Measurements from ENCODE around the gene RAPGEF1. TPM values are rescaled to one million over a fixed set of nuclear protein-coding genes. Genes with fewer than 3 reads are reported as not detected.
A peak's percentile ranks its signal among the peaks of the same experiment; 100 is the strongest.

The RAPGEF1 gene
- total RNA-seq, 1 donor from 2014 or later: 33.3 TPM

DNA sequence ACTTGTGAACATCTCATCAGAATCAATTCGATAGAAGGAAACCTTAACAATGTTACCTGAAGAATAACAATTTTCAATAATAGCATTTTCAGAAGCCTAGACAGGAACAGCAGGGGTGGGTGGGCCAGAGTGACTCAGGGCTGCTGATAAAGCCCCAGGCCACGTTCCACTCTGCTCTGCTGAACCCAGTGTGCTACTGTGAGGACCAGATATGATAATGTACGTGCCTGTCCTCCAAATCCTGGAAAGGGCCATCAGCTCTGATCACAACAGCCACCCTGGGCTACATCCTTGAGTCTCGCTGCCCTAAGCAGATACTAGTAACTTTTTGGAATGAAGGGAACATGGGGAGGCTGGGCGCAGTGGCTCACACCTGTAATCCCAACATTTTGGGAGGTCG is 103.3 kb downstream of the RAPGEF1 start:
- Histone ChIP-seq H3K27me3 (no peaks in the 10 kb centered on the region), H2AFZ (replicated peaks) (no peak overlapping the region), H3F3A (ENCODE audit: low read depth) (peaks cover 4% of the 10 kb centered on the region), H3K4me1 (peaks cover 22% of the 10 kb centered on the region), H3K4me2 (no peak overlapping the region), H3K27ac (no peak overlapping the region), H3K36me3 (no peaks in the 10 kb centered on the region), H3K4me3 (no peak overlapping the region), H3K9ac (no peak overlapping the region), H3K79me2 (ENCODE audit: low read depth) (no peaks in the 10 kb centered on the region), H4K20me1 (ENCODE audit: low read depth) (no peaks in the 10 kb centered on the region), H3K9me3 (ENCODE audit: low read depth) (no peaks in the 10 kb centered on the region)
- peaks cover 25% of the 10 kb centered on the region for H3K36me3 Mint-ChIP-seq
- DNase-seq (ENCODE audit: low spot score): no peak
- TF ChIP-seq EZH2 (IDR thresholded peaks at IDR 0.05): no peak
- TF ChIP-seq, protein P1, sequence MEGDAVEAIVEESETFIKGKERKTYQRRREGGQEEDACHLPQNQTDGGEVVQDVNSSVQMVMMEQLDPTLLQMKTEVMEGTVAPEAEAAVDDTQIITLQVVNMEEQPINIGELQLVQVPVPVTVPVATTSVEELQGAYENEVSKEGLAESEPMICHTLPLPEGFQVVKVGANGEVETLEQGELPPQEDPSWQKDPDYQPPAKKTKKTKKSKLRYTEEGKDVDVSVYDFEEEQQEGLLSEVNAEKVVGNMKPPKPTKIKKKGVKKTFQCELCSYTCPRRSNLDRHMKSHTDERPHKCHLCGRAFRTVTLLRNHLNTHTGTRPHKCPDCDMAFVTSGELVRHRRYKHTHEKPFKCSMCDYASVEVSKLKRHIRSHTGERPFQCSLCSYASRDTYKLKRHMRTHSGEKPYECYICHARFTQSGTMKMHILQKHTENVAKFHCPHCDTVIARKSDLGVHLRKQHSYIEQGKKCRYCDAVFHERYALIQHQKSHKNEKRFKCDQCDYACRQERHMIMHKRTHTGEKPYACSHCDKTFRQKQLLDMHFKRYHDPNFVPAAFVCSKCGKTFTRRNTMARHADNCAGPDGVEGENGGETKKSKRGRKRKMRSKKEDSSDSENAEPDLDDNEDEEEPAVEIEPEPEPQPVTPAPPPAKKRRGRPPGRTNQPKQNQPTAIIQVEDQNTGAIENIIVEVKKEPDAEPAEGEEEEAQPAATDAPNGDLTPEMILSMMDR (IDR thresholded peaks at IDR 0.05): no peak
- TF ChIP-seq EZH2phosphoT487 (IDR thresholded peaks at IDR 0.05): no peak
- no peak overlapping the region for H3K4me3 Mint-ChIP-seq
- H3K27me3 Mint-ChIP-seq (ENCODE audit: insufficient read depth, low read depth): peaks cover 2% of the 10 kb centered on the region
- peaks cover 11% of the 10 kb centered on the region for H3K4me1 Mint-ChIP-seq
- H3K9me3 Mint-ChIP-seq: no peaks in the 10 kb centered on the region
- H3K27ac Mint-ChIP-seq: no peak overlapping the region

DNA sequence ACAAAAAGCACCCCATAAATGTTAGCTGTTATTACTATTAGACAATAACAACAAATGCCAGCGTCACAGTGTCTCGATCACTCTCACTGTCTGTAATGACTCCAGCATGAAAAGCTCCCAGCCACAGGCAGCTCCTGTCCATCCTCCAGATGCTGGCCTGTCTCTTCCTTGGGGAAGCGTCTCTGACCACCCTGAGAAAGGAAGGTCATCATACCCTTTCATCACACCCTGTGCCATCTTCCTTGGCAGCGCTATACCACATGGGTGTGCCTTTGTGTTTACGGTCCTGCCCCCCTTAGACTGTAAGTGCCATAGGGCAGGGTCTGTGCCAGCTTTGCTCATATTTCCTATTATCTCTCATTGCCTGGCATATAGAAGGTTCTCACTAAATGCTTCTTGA is 104.0 kb downstream of the RAPGEF1 start:
- H3K9ac ChIP-seq: no peak overlapping the region

DNA sequence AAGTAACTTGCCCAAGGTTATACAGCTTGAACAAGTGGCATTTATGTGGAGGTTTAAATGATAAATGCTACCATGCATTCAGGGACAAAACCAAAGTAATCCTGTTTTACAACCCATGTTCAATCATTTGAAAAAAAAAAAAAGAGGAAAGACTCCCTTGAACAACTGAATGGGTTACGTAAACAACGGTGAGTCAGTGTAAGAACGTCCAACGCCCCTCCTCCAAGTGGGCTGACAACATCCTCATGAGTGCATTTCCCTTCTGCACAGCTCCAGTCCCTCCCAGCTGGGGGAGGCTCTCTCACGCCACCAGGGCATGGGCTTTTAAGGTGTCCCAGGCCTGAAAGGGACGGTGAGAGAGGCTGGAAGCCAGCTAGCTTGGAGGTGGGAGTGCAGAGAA is 104.6 kb downstream of the RAPGEF1 start:
- no peak overlapping the region for H3K4me3 Mint-ChIP-seq
- Histone ChIP-seq H3K9ac (no peak overlapping the region), H3K36me3 (no peaks in the 10 kb centered on the region), H3F3A (ENCODE audit: low read depth) (no peaks in the 10 kb centered on the region), H4K20me1 (ENCODE audit: low read depth) (no peaks in the 10 kb centered on the region), H3K79me2 (ENCODE audit: low read depth) (no peaks in the 10 kb centered on the region), H2AFZ (replicated peaks) (no peak overlapping the region), H3K27me3 (no peaks in the 10 kb centered on the region), H3K9me3 (ENCODE audit: low read depth) (no peaks in the 10 kb centered on the region), H3K4me3 (no peak overlapping the region), H3K4me2 (no peak overlapping the region), H3K4me1 (peaks cover 9% of the 10 kb centered on the region), H3K27ac (no peak overlapping the region)
- peaks cover 22% of the 10 kb centered on the region for H3K36me3 Mint-ChIP-seq
- peaks cover 7% of the 10 kb centered on the region for H3K4me1 Mint-ChIP-seq
- no peaks in the 10 kb centered on the region for H3K9me3 Mint-ChIP-seq
- TF ChIP-seq, protein P1 (IDR thresholded peaks at IDR 0.05): no peak
- TF ChIP-seq EZH2 (IDR thresholded peaks at IDR 0.05) (no peak), EZH2phosphoT487 (IDR thresholded peaks at IDR 0.05) (no peak)
- DNase-seq (ENCODE audit: low spot score): peak; percentile 26
- peaks cover 2% of the 10 kb centered on the region for H3K27me3 Mint-ChIP-seq (ENCODE audit: insufficient read depth, low read depth)
- no peak overlapping the region for H3K27ac Mint-ChIP-seq

More for the DNA sequence above, 104.0 kb downstream of the RAPGEF1 start:
- H3F3A ChIP-seq (ENCODE audit: low read depth): no peaks in the 10 kb centered on the region
- no peaks in the 10 kb centered on the region for H3K79me2 ChIP-seq (ENCODE audit: low read depth)
- peaks cover 2% of the 10 kb centered on the region for H3K27me3 Mint-ChIP-seq (ENCODE audit: insufficient read depth, low read depth)
- no peaks in the 10 kb centered on the region for H3K9me3 Mint-ChIP-seq
- no peaks in the 10 kb centered on the region for H4K20me1 ChIP-seq (ENCODE audit: low read depth)
- DNase-seq (ENCODE audit: low spot score): no peak
- H3K9me3 ChIP-seq (ENCODE audit: low read depth): no peaks in the 10 kb centered on the region
- no peak overlapping the region for H2AFZ ChIP-seq (replicated peaks)
- peak overlapping the region; percentile 50 for H3K27ac Mint-ChIP-seq
- H3K4me2 ChIP-seq: no peak overlapping the region
- no peak overlapping the region for H3K4me3 ChIP-seq
- H3K4me1 ChIP-seq: peaks cover 15% of the 10 kb centered on the region
- no peak overlapping the region for H3K27ac ChIP-seq
- TF ChIP-seq EZH2phosphoT487 (IDR thresholded peaks at IDR 0.05) (no peak), EZH2 (IDR thresholded peaks at IDR 0.05) (no peak)
- TF ChIP-seq, protein P1 (IDR thresholded peaks at IDR 0.05): no peak
- peaks cover 22% of the 10 kb centered on the region for H3K36me3 Mint-ChIP-seq
- no peaks in the 10 kb centered on the region for H3K27me3 ChIP-seq
- no peak overlapping the region for H3K4me3 Mint-ChIP-seq
- H3K36me3 ChIP-seq: no peaks in the 10 kb centered on the region
- peaks cover 7% of the 10 kb centered on the region for H3K4me1 Mint-ChIP-seq
